ENCODE results near the gene AQP10.
"Not testable (repeated sequence)": the region's sequence is repeated elsewhere in the genome, so short reads cannot be mapped to it uniquely, and the experiment has no call there.

Gene AQP10

GRCh38 chr1:154313066-154313356 is 7.9 kb upstream of the AQP10 start:
- TF ChIP-seq CTCF (conservative IDR thresholded peaks at IDR 0.05; ENCODE audit: low read length) (no peak), EZH2phosphoT487 (IDR thresholded peaks at IDR 0.05; ENCODE audit: borderline replicate concordance) (no peak)
- Histone ChIP-seq H3K9ac (ENCODE audit: low read depth, low read length, poor library complexity, severe bottlenecking) (no peak overlapping the region), H3K36me3 (ENCODE audit: insufficient read depth, low read length) (no peaks in the 10 kb centered on the region), H3K79me2 (ENCODE audit: insufficient read depth, low read length) (no peaks in the 10 kb centered on the region), H3F3A (ENCODE audit: low read depth) (no peaks in the 10 kb centered on the region), H3K4me3 (ENCODE audit: low read length, poor library complexity, severe bottlenecking) (no peak overlapping the region), H3K9me2 (replicated peaks; ENCODE audit: low read depth, low read length) (no peaks in the 10 kb centered on the region), H3K27me3 (ENCODE audit: insufficient read depth, low read length, poor library complexity, severe bottlenecking) (no peaks in the 10 kb centered on the region), H3K4me1 (ENCODE audit: insufficient read depth, low read length, poor library complexity, severe bottlenecking) (no peaks in the 10 kb centered on the region), H3K9me3 (ENCODE audit: insufficient read depth, low read depth, low read length) (0 out of 2 replicates have a peak, but pooled peaks cover 4% of the 10 kb centered on the region), H4K20me1 (ENCODE audit: insufficient read depth, low read length, poor library complexity, severe bottlenecking) (no peaks in the 10 kb centered on the region), H2AFZ (ENCODE audit: low read length) (no peak overlapping the region), H3K4me2 (ENCODE audit: low read depth, low read length, poor library complexity, severe bottlenecking) (no peak overlapping the region)

DNA sequence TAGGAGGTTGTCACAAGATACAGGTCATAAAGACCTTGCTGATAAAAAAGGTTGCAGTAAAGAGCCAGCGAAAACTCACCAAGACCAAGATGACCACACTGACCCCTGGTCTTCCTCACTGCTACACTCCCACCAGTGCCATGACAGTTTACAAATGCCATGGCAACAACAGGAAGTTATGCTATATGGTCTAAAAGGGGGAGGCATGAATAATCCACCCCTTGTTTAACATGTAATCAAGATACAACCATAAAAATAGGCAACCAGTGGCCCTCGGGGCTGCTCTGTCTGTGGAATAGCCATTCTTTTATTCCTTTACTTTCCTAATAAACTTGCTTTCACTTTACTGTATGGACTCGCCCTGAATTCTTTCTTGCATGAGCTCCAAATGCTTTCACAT is 6.7 kb upstream of the AQP10 start:
- not testable (repeated sequence) for H3K9me3 ChIP-seq (ENCODE audit: insufficient read depth, low read depth, low read length); H3K27me3 ChIP-seq (ENCODE audit: insufficient read depth, low read length, poor library complexity, severe bottlenecking); H2AFZ ChIP-seq (ENCODE audit: low read length)

GRCh38 chr1:154316704-154317103 is 4.2 kb upstream of the AQP10 start:
- Histone ChIP-seq H3K36me3 (ENCODE audit: insufficient read depth, low read length) (no peaks in the 10 kb centered on the region), H3K4me2 (ENCODE audit: low read depth, low read length, poor library complexity, severe bottlenecking) (no peak overlapping the region), H3K9ac (ENCODE audit: low read depth, low read length, poor library complexity, severe bottlenecking) (no peak overlapping the region), H3K4me3 (ENCODE audit: low read length, poor library complexity, severe bottlenecking) (no peak overlapping the region), H4K20me1 (ENCODE audit: insufficient read depth, low read length, poor library complexity, severe bottlenecking) (no peaks in the 10 kb centered on the region), H3K9me2 (replicated peaks; ENCODE audit: low read depth, low read length) (no peaks in the 10 kb centered on the region), H3F3A (ENCODE audit: low read depth) (no peaks in the 10 kb centered on the region), H3K27me3 (ENCODE audit: insufficient read depth, low read length, poor library complexity, severe bottlenecking) (no peaks in the 10 kb centered on the region), H3K79me2 (ENCODE audit: insufficient read depth, low read length) (no peaks in the 10 kb centered on the region), H2AFZ (ENCODE audit: low read length) (no peak overlapping the region), H3K9me3 (ENCODE audit: insufficient read depth, low read depth, low read length) (0 out of 2 replicates have a peak, but pooled peaks cover 4% of the 10 kb centered on the region), H3K4me1 (ENCODE audit: insufficient read depth, low read length, poor library complexity, severe bottlenecking) (no peaks in the 10 kb centered on the region)
- TF ChIP-seq CTCF (conservative IDR thresholded peaks at IDR 0.05; ENCODE audit: low read length) (no peak), EZH2phosphoT487 (IDR thresholded peaks at IDR 0.05; ENCODE audit: borderline replicate concordance) (no peak)

More for the DNA sequence above, 6.7 kb upstream of the AQP10 start:
- H4K20me1 ChIP-seq (ENCODE audit: insufficient read depth, low read length, poor library complexity, severe bottlenecking); H3K9me2 ChIP-seq (replicated peaks; ENCODE audit: low read depth, low read length); H3K4me2 ChIP-seq (ENCODE audit: low read depth, low read length, poor library complexity, severe bottlenecking); H3K36me3 ChIP-seq (ENCODE audit: insufficient read depth, low read length); H3K4me3 ChIP-seq (ENCODE audit: low read length, poor library complexity, severe bottlenecking); H3K9ac ChIP-seq (ENCODE audit: low read depth, low read length, poor library complexity, severe bottlenecking); H3K4me1 ChIP-seq (ENCODE audit: insufficient read depth, low read length, poor library complexity, severe bottlenecking); H3K79me2 ChIP-seq (ENCODE audit: insufficient read depth, low read length); H3F3A ChIP-seq (ENCODE audit: low read depth): not testable (repeated sequence)

- H3K4me3 ChIP-seq (ENCODE audit: low read length, poor library complexity, severe bottlenecking) = no peak overlapping the region
- no peaks in the 10 kb centered on the region for H3K27me3 ChIP-seq (ENCODE audit: insufficient read depth, low read length, poor library complexity, severe bottlenecking)
Measured at GRCh38 chr1:154318386-154318785, 2.5 kb upstream of the AQP10 start.

DNA sequence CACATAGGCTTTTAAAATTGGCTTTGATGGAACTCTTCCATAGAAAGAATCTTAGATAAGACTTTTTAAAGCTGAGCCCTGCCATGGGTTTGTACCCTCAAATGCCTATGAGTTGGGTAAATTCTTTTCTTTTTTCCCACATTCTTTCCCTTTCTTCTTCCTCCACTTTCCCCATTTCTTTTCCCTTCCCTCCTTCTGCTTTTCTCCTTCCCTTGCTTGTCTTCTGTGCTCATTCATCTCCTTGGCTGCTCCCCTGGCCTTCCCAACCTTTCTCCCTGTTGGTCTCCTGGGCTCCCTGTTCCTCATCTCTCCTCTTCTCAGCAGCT is 679 bp downstream of the AQP10 start:
- H2AFZ ChIP-seq (ENCODE audit: low read length); H3K9ac ChIP-seq (ENCODE audit: low read depth, low read length, poor library complexity, severe bottlenecking): not testable (repeated sequence)

More at GRCh38 chr1:154318386-154318785, 2.5 kb upstream of the AQP10 start:
- Histone ChIP-seq H3K79me2 (ENCODE audit: insufficient read depth, low read length) (no peaks in the 10 kb centered on the region), H3K9me3 (ENCODE audit: insufficient read depth, low read depth, low read length) (0 out of 2 replicates have a peak, but pooled peaks cover 4% of the 10 kb centered on the region), H3K9ac (ENCODE audit: low read depth, low read length, poor library complexity, severe bottlenecking) (no peak overlapping the region), H3F3A (ENCODE audit: low read depth) (no peaks in the 10 kb centered on the region), H3K4me1 (ENCODE audit: insufficient read depth, low read length, poor library complexity, severe bottlenecking) (no peaks in the 10 kb centered on the region), H3K9me2 (replicated peaks; ENCODE audit: low read depth, low read length) (no peaks in the 10 kb centered on the region), H3K4me2 (ENCODE audit: low read depth, low read length, poor library complexity, severe bottlenecking) (no peak overlapping the region), H4K20me1 (ENCODE audit: insufficient read depth, low read length, poor library complexity, severe bottlenecking) (no peaks in the 10 kb centered on the region), H3K36me3 (ENCODE audit: insufficient read depth, low read length) (no peaks in the 10 kb centered on the region), H2AFZ (ENCODE audit: low read length) (no peak overlapping the region)
- no peak for TF ChIP-seq CTCF (conservative IDR thresholded peaks at IDR 0.05; ENCODE audit: low read length)
- no peak for TF ChIP-seq EZH2phosphoT487 (IDR thresholded peaks at IDR 0.05; ENCODE audit: borderline replicate concordance)

More for the DNA sequence above, 679 bp downstream of the AQP10 start:
- H3K79me2 ChIP-seq (ENCODE audit: insufficient read depth, low read length) = peaks cover 10% of the 10 kb centered on the region; the same call in 1 of the 2 replicates
- H3K9me2 ChIP-seq (replicated peaks; ENCODE audit: low read depth, low read length); H3F3A ChIP-seq (ENCODE audit: low read depth); H4K20me1 ChIP-seq (ENCODE audit: insufficient read depth, low read length, poor library complexity, severe bottlenecking); H3K4me3 ChIP-seq (ENCODE audit: low read length, poor library complexity, severe bottlenecking); H3K27me3 ChIP-seq (ENCODE audit: insufficient read depth, low read length, poor library complexity, severe bottlenecking); H3K4me2 ChIP-seq (ENCODE audit: low read depth, low read length, poor library complexity, severe bottlenecking); H3K36me3 ChIP-seq (ENCODE audit: insufficient read depth, low read length); H3K9me3 ChIP-seq (ENCODE audit: insufficient read depth, low read depth, low read length): not testable (repeated sequence)
- H3K4me1 ChIP-seq (ENCODE audit: insufficient read depth, low read length, poor library complexity, severe bottlenecking) = peaks cover 10% of the 10 kb centered on the region
